ENCODE data around the gene ZNF750.

Gene ZNF750

GRCh38 chr17:82832881-82833475 is 6.8 kb downstream of the ZNF750 start:
- DNase-seq, result no peak

GRCh38 chr17:82832411-82832810 is 7.4 kb downstream of the ZNF750 start:
- DNase-seq, result no peak

- no peak for DNase-seq
These were observed 8.0 kb downstream of the ZNF750 start for GRCh38 chr17:82831818-82832200.

- no peak for DNase-seq
These were observed 8.6 kb downstream of the ZNF750 start for GRCh38 chr17:82831041-82831817.

- DNase-seq, result no peak
These were observed 9.6 kb downstream of the ZNF750 start for GRCh38 chr17:82830249-82830661.

GRCh38 chr17:82828875-82829487 is 10.8 kb downstream of the ZNF750 start:
- DNase-seq, result no peak

GRCh38 chr17:82826956-82827355 is 12.9 kb downstream of the ZNF750 start:
- no peak for DNase-seq

GRCh38 chr17:82826211-82826610 is 13.6 kb downstream of the ZNF750 start:
- no peak for DNase-seq

- no peak for DNase-seq
These were observed 14.2 kb downstream of the ZNF750 start for GRCh38 chr17:82825540-82826124.

GRCh38 chr17:82823004-82823403 is 16.8 kb downstream of the ZNF750 start:
- DNase-seq, result no peak

- DNase-seq, result no peak
These were observed 17.5 kb downstream of the ZNF750 start for GRCh38 chr17:82822281-82822680.

- DNase-seq, result no peak
These were observed 18.3 kb downstream of the ZNF750 start for GRCh38 chr17:82821554-82821953.

- DNase-seq, result no peak
These were observed 19.3 kb downstream of the ZNF750 start for GRCh38 chr17:82820278-82821251.

GRCh38 chr17:82817947-82818346 is 21.9 kb downstream of the ZNF750 start:
- DNase-seq, result no peak

- DNase-seq, result no peak
These were observed 23.5 kb downstream of the ZNF750 start for GRCh38 chr17:82816358-82816757.

GRCh38 chr17:82815790-82816305 is 24.0 kb downstream of the ZNF750 start:
- no peak for DNase-seq

GRCh38 chr17:82815354-82815753 is 24.5 kb downstream of the ZNF750 start:
- no peak for DNase-seq

- no peak for DNase-seq
These were observed 25.0 kb downstream of the ZNF750 start for GRCh38 chr17:82814834-82815233.

GRCh38 chr17:82813299-82814051 is 26.3 kb downstream of the ZNF750 start:
- DNase-seq, result no peak

- DNase-seq, result no peak
These were observed 27.2 kb downstream of the ZNF750 start for GRCh38 chr17:82812601-82813000.

GRCh38 chr17:82812058-82812457 is 27.8 kb downstream of the ZNF750 start:
- DNase-seq, result no peak

Data from eye (tissue), 1 donor.